Adrenal gland (tissue), 12 donors: ENCODE results near the gene MORN5. TPM values are rescaled to one million over a fixed set of nuclear protein-coding genes. Genes with fewer than 3 reads are reported as not detected.

Experiments
- DNase-seq, 7 donors: peaks; one replicate each; pipeline ENCODE4 v3.0.0-alpha.2; 2019 to 2020
- H3K27ac ChIP-seq, 5 donors: fragments of 200-600 bp; sonication (generic) in 4 of 5; 1 replicate in 3 of 5; 2 replicates in 2 of 5; pipeline versions ENCODE4 v1.5.1 to v1.8.0; 2016 to 2020; ENCODE audit warnings: mild to moderate bottlenecking in 1 of 5
- H3K27me3 ChIP-seq: fragments of 200-600 bp; 2 replicates; pipeline ENCODE4 v1.8.0; 2021
- H3K36me3 ChIP-seq, 2 donors: fragments of 200-600 bp; replicated peaks in 1 of 2; 1 replicate in 1 of 2; 2 replicates in 1 of 2; pipeline versions ENCODE4 v1.5.1 to v1.8.0; 2018 to 2022
- H3K4me1 ChIP-seq, 2 donors: fragments of 200-600 bp; replicated peaks in 1 of 2; 1 replicate in 1 of 2; 2 replicates in 1 of 2; pipeline versions ENCODE4 v1.5.1 to v1.8.0; 2018 to 2021
- H3K4me3 ChIP-seq, 4 donors: fragments of 200-600 bp; sonication (generic) in 3 of 4; one replicate each; pipeline ENCODE4 v1.5.1; 2016 to 2018
- H3K9me3 ChIP-seq, 3 donors: fragments of 200-600 bp; sonication (generic) in 1 of 3; replicated peaks in 1 of 3; 1 replicate in 2 of 3; 2 replicates in 1 of 3; pipeline versions ENCODE4 v1.5.1 to v1.8.0; 2016 to 2021
- POLR2A ChIP-seq, 2 donors: fragments of 450-650 bp; IDR thresholded peaks; one replicate each; pipeline ENCODE4 v1.6.1; 2017; ENCODE audit warnings: antibody characterized with exemption in 2 of 2, mild to moderate bottlenecking in 2 of 2, moderate library complexity in 1 of 2
- WGBS, 4 donors: extraction: QIAGEN DNeasy Blood & Tissue Kit in 2 of 4; methylation state at CpG; one replicate each; pipeline versions ENCODE4 v1.1.5 to v1.1.7; 2013 to 2017; 5-methylcytosine and 5-hydroxymethylcytosine counted together
- intact Hi-C, 2 donors: fragments of 100-400 bp; cut with DNase I; formaldehyde crosslinking; loops; one replicate each; pipeline versions ENCODE4 v1.14.1 to v1.15.0; 2022 to 2023
- microRNA-seq, 3 donors: library from miRNA; unstranded; fragments of <30 nt; microRNA quantifications; one replicate each; pipeline ENCODE4, GENCODE V29; 2017 to 2020
- polyA plus RNA-seq, 3 donors: library from polyadenylated mRNA; stranded (reverse); fragments of 200-250 nt in 2 of 3; fragments of 350-450 nt in 1 of 3; fragmentation: Illumina TruSeq in 1 of 3; extraction: RNeasy Lipid Tissue Mini Kit (QIAGEN cat#74804) in 1 of 3; gene quantifications; one replicate each; pipeline ENCODE4 v1.2.3, GENCODE V29; 2013 to 2014
- small RNA-seq, 2 donors: library from RNA; depleted of rRNA; stranded (forward); fragments of <200 nt; gene quantifications; one replicate each; pipeline ENCODE3, GENCODE V24; 2016
- total RNA-seq, 9 donors: library from RNA; depleted of rRNA in 4 of 9; stranded (reverse); fragments of >200 nt in 4 of 9; fragments of 120-200 nt in 1 of 9; fragmentation: NEBNext Ultra II Directional in 1 of 9; extraction: Animal tissue kit (Norgen Biotek cat#: 25700) in 1 of 9; gene quantifications; one replicate each; pipeline versions ENCODE4 v1.1.0 to v1.2.4, GENCODE V29; 2013 to 2023
- TF ChIP-seq, protein P1 (sequence below), 6 experiments: fragments of 450-650 bp in 4 of 6; fragments of 200-600 bp in 2 of 6; sonication (generic) in 1 of 6; IDR thresholded peaks; 1 replicate in 5 of 6; 2 replicates in 1 of 6; pipeline versions ENCODE4 v1.5.1 to v1.8.0; 2016 to 2021; ENCODE audit warnings: antibody characterized with exemption in 6 of 6, mild to moderate bottlenecking in 2 of 6, moderate library complexity in 1 of 6
- donor health status: healthy with polysubstance abuse.
- donor health status: Bipolar disorder and iron deficiency.
- donor health status: DM: yes; HTN: yes; CAD: no.
- donor health status: DM: no; HTN: no; CAD: no.
- donor health status: DM: no; HTN: no; CAD: no.
- donor health status: DM: yes; HTN: yes; CAD: no.

MORN5 gene
- total and polyA plus RNA-seq, 12 donors = 0.78 to 1.7 (median 0.80) TPM; not detected in 8

DNA sequence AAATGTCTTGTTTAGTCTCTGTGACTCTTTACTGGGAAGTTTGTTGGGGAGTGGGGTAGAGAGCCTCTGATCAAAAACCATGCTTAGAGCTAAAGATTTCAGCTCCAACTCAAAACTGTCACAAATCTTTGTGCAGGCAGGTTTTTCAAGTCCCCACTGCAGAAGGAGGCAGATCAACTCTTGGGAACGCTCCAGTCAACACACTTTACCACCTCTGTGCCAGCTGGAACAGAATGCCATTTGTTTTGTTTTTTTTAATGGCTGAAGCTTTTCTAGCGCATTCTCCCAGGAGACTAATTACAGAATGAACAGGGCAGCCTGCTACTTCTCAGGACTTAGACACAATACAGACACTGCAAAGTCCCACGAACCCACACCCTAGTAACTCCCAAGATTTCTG, 87.0 kb downstream of the MORN5 start:
- no peak for TF ChIP-seq POLR2A (IDR thresholded peaks at IDR 0.05)
- TF ChIP-seq, protein P1, sequence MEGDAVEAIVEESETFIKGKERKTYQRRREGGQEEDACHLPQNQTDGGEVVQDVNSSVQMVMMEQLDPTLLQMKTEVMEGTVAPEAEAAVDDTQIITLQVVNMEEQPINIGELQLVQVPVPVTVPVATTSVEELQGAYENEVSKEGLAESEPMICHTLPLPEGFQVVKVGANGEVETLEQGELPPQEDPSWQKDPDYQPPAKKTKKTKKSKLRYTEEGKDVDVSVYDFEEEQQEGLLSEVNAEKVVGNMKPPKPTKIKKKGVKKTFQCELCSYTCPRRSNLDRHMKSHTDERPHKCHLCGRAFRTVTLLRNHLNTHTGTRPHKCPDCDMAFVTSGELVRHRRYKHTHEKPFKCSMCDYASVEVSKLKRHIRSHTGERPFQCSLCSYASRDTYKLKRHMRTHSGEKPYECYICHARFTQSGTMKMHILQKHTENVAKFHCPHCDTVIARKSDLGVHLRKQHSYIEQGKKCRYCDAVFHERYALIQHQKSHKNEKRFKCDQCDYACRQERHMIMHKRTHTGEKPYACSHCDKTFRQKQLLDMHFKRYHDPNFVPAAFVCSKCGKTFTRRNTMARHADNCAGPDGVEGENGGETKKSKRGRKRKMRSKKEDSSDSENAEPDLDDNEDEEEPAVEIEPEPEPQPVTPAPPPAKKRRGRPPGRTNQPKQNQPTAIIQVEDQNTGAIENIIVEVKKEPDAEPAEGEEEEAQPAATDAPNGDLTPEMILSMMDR (IDR thresholded peaks at IDR 0.05) = no peak
- intact Hi-C loops = no loop called here
- H3K36me3 ChIP-seq = peaks cover 0 to 89% of the 10 kb centered on the region in 2 donors

DNA sequence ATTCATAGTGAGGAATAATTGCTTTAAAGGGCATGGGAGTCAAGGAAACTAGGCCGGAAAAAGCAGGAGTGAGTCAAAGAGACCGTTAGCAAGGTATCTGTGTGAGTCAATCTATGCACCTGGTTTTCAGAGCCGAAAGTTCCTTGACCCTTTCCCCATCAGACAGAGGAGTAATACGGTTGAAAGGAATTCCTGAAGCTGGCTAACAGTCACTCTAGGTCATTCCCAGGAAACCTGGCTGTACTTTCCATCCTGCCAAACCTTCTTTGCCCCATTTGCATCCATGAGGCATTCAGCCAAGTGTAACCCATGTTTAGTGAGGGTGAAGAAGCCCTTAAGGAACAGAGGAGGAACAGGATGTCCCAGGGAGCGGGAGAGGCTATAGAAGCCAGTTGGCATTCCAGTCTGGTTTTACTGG, 88.7 kb downstream of the MORN5 start:
- WGBS, 4 donors = 84 to 90% (median 87%) methylated on average over 5 of the region's 5 CpGs

More for the DNA sequence above, 87.0 kb downstream of the MORN5 start:
- Histone ChIP-seq H3K27me3 (no peaks in the 10 kb centered on the region), H3K4me3 (no peak overlapping the region), H3K9me3 (no peaks in the 10 kb centered on the region), H3K4me1 (no peaks in the 10 kb centered on the region), H3K27ac (no peak overlapping the region)
- no peak for DNase-seq
- 87 to 96% (median 91%) methylated on average over 3 of the region's 3 CpGs for WGBS, 4 donors

More for the DNA sequence above, 88.7 kb downstream of the MORN5 start:
- Histone ChIP-seq H3K36me3 (peaks cover 0 to 76% of the 10 kb centered on the region in 2 donors), H3K27me3 (no peaks in the 10 kb centered on the region), H3K4me1 (no peaks in the 10 kb centered on the region), H3K4me3 (no peak overlapping the region), H3K9me3 (no peaks in the 10 kb centered on the region), H3K27ac (no peak overlapping the region)
- intact Hi-C loops = no loop called here
- DNase-seq = no peak
- TF ChIP-seq POLR2A (IDR thresholded peaks at IDR 0.05) = no peak
- TF ChIP-seq, protein P1 (IDR thresholded peaks at IDR 0.05) = no peak

Small RNA genes lying within 50 kb of the gene (microRNA-seq; reads per million reads assigned to microRNA genes)
- 0 reads per million in 3 donors for gene MIR4478

Small RNA genes lying within 50 kb of the gene (small RNA-seq; reads per million reads assigned to genes)
- 0 reads per million in 2 donors for gene MIR4478

Other genes starting within 250 kb of the MORN5 start
- gene TTLL11, start 66.6 kb upstream of the MORN5 start, total RNA-seq = 10 to 100 TPM in 8 of 9 donors, 1 to 10 TPM in 1; 5.2 to 30.9 (median 17.1) TPM
- 1 to 10 TPM; 4.8 to 9.3 (median 5.9) TPM for gene TTLL11, start 66.6 kb upstream of the MORN5 start, polyA plus RNA-seq
- gene NDUFA8, start 129 bp upstream of the MORN5 start, total RNA-seq = 10 to 100 TPM; 34.5 to 73.1 (median 68.8) TPM
- 100 to 1,000 TPM in 1 of 3 donors, 10 to 100 TPM in 2; 96.0 to 182 (median 99.1) TPM for gene NDUFA8, start 129 bp upstream of the MORN5 start, polyA plus RNA-seq
- 1 to 10 TPM in 7 of 9 donors, under 1 TPM in 2; 0.17 to 3.6 (median 1.6) TPM for gene LHX6, start 69.0 kb downstream of the MORN5 start, total RNA-seq
- gene LHX6, start 69.0 kb downstream of the MORN5 start, polyA plus RNA-seq = 1 to 10 TPM in 2 of 3 donors, under 1 TPM in 1; 0.46 to 1.7 (median 1.0) TPM
- gene RBM18, start 104.9 kb downstream of the MORN5 start, total RNA-seq = 10 to 100 TPM in 7 of 9 donors, 1 to 10 TPM in 2; 7.5 to 31.5 (median 18.5) TPM
- 10 to 100 TPM in 1 of 3 donors, 1 to 10 TPM in 2; 3.4 to 39.1 (median 5.5) TPM for gene RBM18, start 104.9 kb downstream of the MORN5 start, polyA plus RNA-seq
- 10 to 100 TPM; 24.9 to 55.4 (median 34.6) TPM for gene MRRF, start 105.0 kb downstream of the MORN5 start, total RNA-seq
- gene MRRF, start 105.0 kb downstream of the MORN5 start, polyA plus RNA-seq = 10 to 100 TPM; 34.5 to 66.3 (median 49.3) TPM
- 1 to 10 TPM in 8 of 9 donors, under 1 TPM in 1; 0.78 to 6.6 (median 5.6) TPM for gene PTGS1, start 211.1 kb downstream of the MORN5 start, total RNA-seq
- 1 to 10 TPM; 1.3 to 1.7 (median 1.6) TPM for gene PTGS1, start 211.1 kb downstream of the MORN5 start, polyA plus RNA-seq